Measurements from ENCODE around the gene RFC5. TPM values are rescaled to one million over a fixed set of nuclear protein-coding genes. Genes with fewer than 3 reads are reported as not detected.

Gene RFC5
- total and polyA plus RNA-seq, 4 donors = 5.4 to 26.4 (median 6.7) TPM

DNA sequence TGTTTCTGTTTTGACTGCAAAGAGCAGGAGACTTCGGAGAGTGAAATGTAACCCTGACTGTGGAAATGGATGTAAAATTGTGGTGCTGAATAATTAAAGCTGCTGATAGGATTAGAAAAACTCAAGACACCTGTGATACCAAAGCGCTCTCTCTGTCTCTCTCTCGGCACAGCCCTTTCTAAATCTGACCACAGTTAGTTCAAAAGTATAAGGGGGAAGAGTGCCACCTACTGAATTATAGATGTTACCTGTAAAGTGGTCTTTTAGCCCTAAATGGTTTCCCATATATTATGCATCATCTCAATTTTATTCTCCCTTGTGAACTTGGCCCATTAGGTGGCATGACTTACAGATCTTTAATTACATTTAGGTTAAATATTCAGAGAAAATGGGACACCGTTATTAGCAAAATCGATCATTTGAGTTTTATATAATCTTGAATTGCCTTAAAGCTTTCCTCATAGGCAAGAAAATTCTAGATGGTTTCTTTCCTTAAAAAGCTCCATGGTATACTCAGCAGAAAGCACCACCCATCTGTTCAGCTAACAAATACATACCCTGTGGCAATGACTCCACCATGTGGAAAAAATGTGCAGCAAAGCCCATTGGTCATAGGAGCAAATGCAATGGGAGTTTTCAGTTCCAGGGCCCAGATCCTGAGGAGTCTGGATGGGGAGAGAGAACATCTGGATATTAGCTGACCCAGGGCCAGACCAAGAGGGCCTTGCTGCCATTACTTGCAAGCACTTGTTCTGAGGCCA, 18.1 kb downstream of the RFC5 start:
- peaks cover 10 to 64% (median 40%) of the 10 kb centered on the region in 4 donors for H3K36me3 ChIP-seq (ENCODE audit: control insufficient read depth in 4 of 4, insufficient read depth in 3 of 4, low read depth in 1 of 4, low read length in 3 of 4)

More for the DNA sequence above, 18.1 kb downstream of the RFC5 start:
- no peak for DNase-seq (ENCODE audit: low spot score)
- no peak for TF ChIP-seq GABPA (IDR thresholded peaks at IDR 0.05 in 1 of 2, conservative IDR thresholded peaks at IDR 0.05 in 1 of 2)
- TF ChIP-seq, protein P1, sequence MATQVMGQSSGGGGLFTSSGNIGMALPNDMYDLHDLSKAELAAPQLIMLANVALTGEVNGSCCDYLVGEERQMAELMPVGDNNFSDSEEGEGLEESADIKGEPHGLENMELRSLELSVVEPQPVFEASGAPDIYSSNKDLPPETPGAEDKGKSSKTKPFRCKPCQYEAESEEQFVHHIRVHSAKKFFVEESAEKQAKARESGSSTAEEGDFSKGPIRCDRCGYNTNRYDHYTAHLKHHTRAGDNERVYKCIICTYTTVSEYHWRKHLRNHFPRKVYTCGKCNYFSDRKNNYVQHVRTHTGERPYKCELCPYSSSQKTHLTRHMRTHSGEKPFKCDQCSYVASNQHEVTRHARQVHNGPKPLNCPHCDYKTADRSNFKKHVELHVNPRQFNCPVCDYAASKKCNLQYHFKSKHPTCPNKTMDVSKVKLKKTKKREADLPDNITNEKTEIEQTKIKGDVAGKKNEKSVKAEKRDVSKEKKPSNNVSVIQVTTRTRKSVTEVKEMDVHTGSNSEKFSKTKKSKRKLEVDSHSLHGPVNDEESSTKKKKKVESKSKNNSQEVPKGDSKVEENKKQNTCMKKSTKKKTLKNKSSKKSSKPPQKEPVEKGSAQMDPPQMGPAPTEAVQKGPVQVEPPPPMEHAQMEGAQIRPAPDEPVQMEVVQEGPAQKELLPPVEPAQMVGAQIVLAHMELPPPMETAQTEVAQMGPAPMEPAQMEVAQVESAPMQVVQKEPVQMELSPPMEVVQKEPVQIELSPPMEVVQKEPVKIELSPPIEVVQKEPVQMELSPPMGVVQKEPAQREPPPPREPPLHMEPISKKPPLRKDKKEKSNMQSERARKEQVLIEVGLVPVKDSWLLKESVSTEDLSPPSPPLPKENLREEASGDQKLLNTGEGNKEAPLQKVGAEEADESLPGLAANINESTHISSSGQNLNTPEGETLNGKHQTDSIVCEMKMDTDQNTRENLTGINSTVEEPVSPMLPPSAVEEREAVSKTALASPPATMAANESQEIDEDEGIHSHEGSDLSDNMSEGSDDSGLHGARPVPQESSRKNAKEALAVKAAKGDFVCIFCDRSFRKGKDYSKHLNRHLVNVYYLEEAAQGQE (IDR thresholded peaks at IDR 0.05) = no peak
- no peak for TF ChIP-seq JUND (IDR thresholded peaks at IDR 0.05)
- TF ChIP-seq FOXA1 (IDR thresholded peaks at IDR 0.05) = no peak
- peak; percentile 48 for TF ChIP-seq CTCF (IDR thresholded peaks at IDR 0.05; ENCODE audit: low read depth, low read length, missing input control)
- no peak for TF ChIP-seq HNF4A (conservative IDR thresholded peaks at IDR 0.05)
- no peak for TF ChIP-seq NR2F2 (IDR thresholded peaks at IDR 0.05)
- peak; percentile 75 to 78 for TF ChIP-seq RAD21 (IDR thresholded peaks at IDR 0.05)
- no peak for TF ChIP-seq YY1 (IDR thresholded peaks at IDR 0.05)
- no peak for TF ChIP-seq ATF3 (IDR thresholded peaks at IDR 0.05)
- TF ChIP-seq, protein P2, sequence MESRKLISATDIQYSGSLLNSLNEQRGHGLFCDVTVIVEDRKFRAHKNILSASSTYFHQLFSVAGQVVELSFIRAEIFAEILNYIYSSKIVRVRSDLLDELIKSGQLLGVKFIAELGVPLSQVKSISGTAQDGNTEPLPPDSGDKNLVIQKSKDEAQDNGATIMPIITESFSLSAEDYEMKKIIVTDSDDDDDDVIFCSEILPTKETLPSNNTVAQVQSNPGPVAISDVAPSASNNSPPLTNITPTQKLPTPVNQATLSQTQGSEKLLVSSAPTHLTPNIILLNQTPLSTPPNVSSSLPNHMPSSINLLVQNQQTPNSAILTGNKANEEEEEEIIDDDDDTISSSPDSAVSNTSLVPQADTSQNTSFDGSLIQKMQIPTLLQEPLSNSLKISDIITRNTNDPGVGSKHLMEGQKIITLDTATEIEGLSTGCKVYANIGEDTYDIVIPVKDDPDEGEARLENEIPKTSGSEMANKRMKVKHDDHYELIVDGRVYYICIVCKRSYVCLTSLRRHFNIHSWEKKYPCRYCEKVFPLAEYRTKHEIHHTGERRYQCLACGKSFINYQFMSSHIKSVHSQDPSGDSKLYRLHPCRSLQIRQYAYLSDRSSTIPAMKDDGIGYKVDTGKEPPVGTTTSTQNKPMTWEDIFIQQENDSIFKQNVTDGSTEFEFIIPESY (IDR thresholded peaks at IDR 0.05) = no peak
- TF ChIP-seq SP1 (IDR thresholded peaks at IDR 0.05) = no peak
- no peak for TF ChIP-seq HNF4G (IDR thresholded peaks at IDR 0.05)
- TF ChIP-seq FOXA2 (IDR thresholded peaks at IDR 0.05) = no peak
- peaks cover 4 to 15% (median 9%) of the 10 kb centered on the region in 4 donors for H3K4me1 ChIP-seq (ENCODE audit: control insufficient read depth in 4 of 4, insufficient read depth in 4 of 4, low read length in 3 of 4)
- no peaks in the 10 kb centered on the region for H3K9me3 ChIP-seq (ENCODE audit: control insufficient read depth in 4 of 4, low read length in 3 of 4)
- no peaks in the 10 kb centered on the region for H3K27me3 ChIP-seq (ENCODE audit: control insufficient read depth in 4 of 4, insufficient read depth in 4 of 4, low read length in 3 of 4)
- H3K27ac ChIP-seq (ENCODE audit: low read depth in 1 of 2, low read length in 2 of 2) = no peak overlapping the region
- H3K9ac ChIP-seq (ENCODE audit: low read depth in 1 of 2, low read length in 2 of 2) = no peak overlapping the region
- H3K4me3 ChIP-seq (ENCODE audit: low read depth in 1 of 3, low read length in 3 of 3) = no peak overlapping the region
- 93% methylated on average over 5 of the region's 5 CpGs for WGBS
